Rectal smooth muscle tissue (tissue), 1 donor: Measurements from ENCODE around the gene S100A3.
A peak's percentile ranks its signal among the peaks of the same experiment; 100 is the strongest.

ENCODE experiments used
- H3K27ac ChIP-seq: one replicate; pipeline ENCODE4 v1.7.0; 2013; ENCODE audit warnings: low read depth, low read length, inconsistent platforms
- H3K27me3 ChIP-seq: one replicate; pipeline ENCODE4 v1.7.0; 2013; ENCODE audit warnings: low read length; ENCODE audit not compliant: control insufficient read depth, insufficient read depth
- H3K36me3 ChIP-seq: one replicate; pipeline ENCODE4 v1.7.0; 2013; ENCODE audit warnings: low read length; ENCODE audit not compliant: control insufficient read depth, insufficient read depth
- H3K4me1 ChIP-seq: one replicate; pipeline ENCODE4 v1.7.0; 2013; ENCODE audit warnings: low read length; ENCODE audit not compliant: control insufficient read depth, insufficient read depth
- H3K4me3 ChIP-seq: one replicate; pipeline ENCODE4 v1.7.0; 2013; ENCODE audit warnings: low read length
- H3K9ac ChIP-seq: one replicate; pipeline ENCODE4 v1.7.0; 2013; ENCODE audit warnings: low read length

The S100A3 gene

DNA sequence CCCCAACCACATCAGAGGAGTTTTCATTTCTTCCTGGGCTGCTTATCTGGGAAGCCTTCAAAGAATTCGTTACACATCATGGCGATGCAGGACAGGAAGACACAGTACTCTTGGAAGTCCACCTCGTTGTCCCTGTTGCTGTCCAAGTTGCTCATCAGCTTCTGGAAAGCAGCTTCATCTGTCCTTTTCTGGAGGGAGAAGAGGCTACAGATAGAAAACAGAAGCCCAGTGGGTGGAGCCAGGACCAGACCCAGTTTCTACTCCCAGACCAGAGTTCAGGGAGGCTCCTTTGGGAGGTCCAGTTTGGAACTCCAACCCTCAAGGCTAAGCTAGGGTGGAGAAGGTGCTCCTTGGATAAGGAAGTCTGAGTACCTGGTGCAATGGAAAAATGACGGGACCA, 5.3 kb downstream of the S100A3 start:
- Histone ChIP-seq H3K4me1 (peaks cover 41% of the 10 kb centered on the region), H3K4me3 (peak overlapping the region; percentile 48), H3K27ac (peak overlapping the region; percentile 83), H3K27me3 (no peaks in the 10 kb centered on the region), H3K36me3 (peaks cover 7% of the 10 kb centered on the region), H3K9ac (no peak overlapping the region)

- Histone ChIP-seq H3K4me1 (peaks cover 35% of the 10 kb centered on the region), H3K4me3 (peak overlapping the region; percentile 48), H3K27ac (peak overlapping the region; percentile 83)
These were observed 5.9 kb downstream of the S100A3 start for GRCh38 chr1:153542956-153543711.

GRCh38 chr1:153541641-153542590, 7.1 kb downstream of the S100A3 start:
- no peak overlapping the region for H3K4me3 ChIP-seq
- H3K36me3 ChIP-seq: peaks cover 7% of the 10 kb centered on the region
- no peak overlapping the region for H3K9ac ChIP-seq
- H3K4me1 ChIP-seq: peaks cover 33% of the 10 kb centered on the region
- H3K27ac ChIP-seq: no peak overlapping the region
- no peaks in the 10 kb centered on the region for H3K27me3 ChIP-seq

More at GRCh38 chr1:153542956-153543711, 5.9 kb downstream of the S100A3 start:
- Histone ChIP-seq H3K9ac (no peak overlapping the region), H3K36me3 (peaks cover 7% of the 10 kb centered on the region), H3K27me3 (no peaks in the 10 kb centered on the region)

DNA sequence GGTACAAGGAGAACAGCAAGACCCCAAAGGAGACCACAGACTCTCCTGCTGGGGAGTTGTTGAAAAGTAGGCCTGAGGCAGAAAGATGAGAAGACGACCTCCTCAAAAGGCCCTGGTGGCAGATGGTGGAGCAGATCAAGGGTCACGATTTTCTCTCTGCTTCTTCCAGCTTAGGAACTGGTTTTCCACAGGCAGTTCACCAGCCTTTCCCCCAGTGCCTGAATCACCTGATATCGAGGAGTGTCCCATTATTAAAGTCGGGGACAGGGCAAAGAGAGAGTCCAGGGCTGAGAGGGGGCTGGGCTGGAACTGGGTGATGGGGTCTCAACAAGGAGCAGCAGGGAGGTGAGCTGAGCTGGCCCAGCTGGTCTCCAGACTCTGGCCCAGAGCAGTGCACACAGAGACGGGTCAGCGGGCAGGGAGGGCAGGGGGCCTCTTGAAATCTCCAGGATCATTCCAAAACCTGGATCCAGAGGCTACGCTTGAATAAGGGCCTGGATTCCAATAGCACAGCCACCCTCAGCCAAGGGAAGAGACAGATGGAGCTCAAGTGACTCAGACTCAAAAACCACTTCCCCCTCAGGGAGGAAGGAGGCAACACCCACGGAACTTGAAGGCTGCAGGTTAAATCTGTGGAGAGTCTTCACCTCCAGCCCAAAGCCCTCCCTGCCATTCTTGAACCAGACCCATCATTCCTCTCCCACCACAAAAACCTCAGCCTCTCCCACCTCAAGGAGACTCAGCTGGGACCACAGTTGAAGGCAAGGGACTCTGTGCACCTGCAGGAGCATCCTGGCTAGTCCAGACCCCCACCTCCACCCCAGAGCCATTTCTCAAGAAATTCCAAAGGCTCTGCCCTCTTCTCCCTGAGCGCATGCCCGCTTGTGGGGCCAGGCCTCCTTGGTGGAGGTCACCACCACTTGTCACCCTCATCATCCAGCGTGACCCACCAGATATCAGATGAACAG, 8.4 kb downstream of the S100A3 start, which contains the start of gene S100A5:
Gene S100A5 (minus strand): TSS at position 541 of the 968 bp plus-strand sequence. CDS start 743 bp downstream, outside the sequence.
- Histone ChIP-seq H3K4me3 (no peak within 1 kb of the TSS), H3K36me3 (peaks cover 7% of the 10 kb centered on the region), H3K4me1 (peaks cover 28% of the 10 kb centered on the region), H3K27me3 (no peaks in the 10 kb centered on the region), H3K9ac (no peak within 1 kb of the TSS), H3K27ac (no peak within 1 kb of the TSS)

GRCh38 chr1:153539395-153540093, 9.5 kb downstream of the S100A3 start:
- peaks cover 25% of the 10 kb centered on the region for H3K4me1 ChIP-seq
- no peak overlapping the region for H3K9ac ChIP-seq
- H3K36me3 ChIP-seq: peaks cover 8% of the 10 kb centered on the region
- no peaks in the 10 kb centered on the region for H3K27me3 ChIP-seq
- no peak overlapping the region for H3K27ac ChIP-seq
- no peak overlapping the region for H3K4me3 ChIP-seq

DNA sequence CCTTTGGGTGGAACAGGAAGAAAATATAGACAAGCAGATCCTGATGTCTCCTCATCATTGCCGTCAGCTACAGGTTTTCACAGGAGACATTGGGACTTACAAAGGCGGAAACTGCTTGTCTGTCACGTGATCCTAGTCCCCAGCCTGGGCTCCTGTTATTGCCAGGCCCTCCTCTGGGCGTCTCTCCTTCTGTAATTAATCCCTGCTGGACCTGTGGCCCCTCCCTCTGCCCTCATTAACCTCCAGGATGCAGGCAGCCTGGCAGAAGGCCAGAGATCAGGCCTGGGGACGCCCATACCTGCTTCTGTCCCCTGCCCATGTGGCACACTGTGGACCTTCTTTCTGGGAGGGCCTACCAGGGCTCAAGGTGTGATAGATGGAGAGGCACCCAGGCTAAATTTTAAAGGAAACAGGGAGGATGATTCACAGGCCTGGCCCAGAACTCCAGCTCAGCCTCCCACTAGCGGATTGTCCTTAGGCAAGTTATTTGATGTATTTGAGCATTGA, 10.7 kb downstream of the S100A3 start:
- peaks cover 21% of the 10 kb centered on the region for H3K4me1 ChIP-seq
- no peaks in the 10 kb centered on the region for H3K27me3 ChIP-seq
- peaks cover 7% of the 10 kb centered on the region for H3K36me3 ChIP-seq
- no peak overlapping the region for H3K27ac ChIP-seq
- no peak overlapping the region for H3K9ac ChIP-seq
- no peak overlapping the region for H3K4me3 ChIP-seq

- H3K27ac ChIP-seq: no peak overlapping the region
- H3K36me3 ChIP-seq: peaks cover 7% of the 10 kb centered on the region
- H3K9ac ChIP-seq: no peak overlapping the region
- no peak overlapping the region for H3K4me3 ChIP-seq
- H3K4me1 ChIP-seq: peaks cover 23% of the 10 kb centered on the region
- H3K27me3 ChIP-seq: no peaks in the 10 kb centered on the region
These were observed 11.7 kb downstream of the S100A3 start for GRCh38 chr1:153537376-153537730.

DNA sequence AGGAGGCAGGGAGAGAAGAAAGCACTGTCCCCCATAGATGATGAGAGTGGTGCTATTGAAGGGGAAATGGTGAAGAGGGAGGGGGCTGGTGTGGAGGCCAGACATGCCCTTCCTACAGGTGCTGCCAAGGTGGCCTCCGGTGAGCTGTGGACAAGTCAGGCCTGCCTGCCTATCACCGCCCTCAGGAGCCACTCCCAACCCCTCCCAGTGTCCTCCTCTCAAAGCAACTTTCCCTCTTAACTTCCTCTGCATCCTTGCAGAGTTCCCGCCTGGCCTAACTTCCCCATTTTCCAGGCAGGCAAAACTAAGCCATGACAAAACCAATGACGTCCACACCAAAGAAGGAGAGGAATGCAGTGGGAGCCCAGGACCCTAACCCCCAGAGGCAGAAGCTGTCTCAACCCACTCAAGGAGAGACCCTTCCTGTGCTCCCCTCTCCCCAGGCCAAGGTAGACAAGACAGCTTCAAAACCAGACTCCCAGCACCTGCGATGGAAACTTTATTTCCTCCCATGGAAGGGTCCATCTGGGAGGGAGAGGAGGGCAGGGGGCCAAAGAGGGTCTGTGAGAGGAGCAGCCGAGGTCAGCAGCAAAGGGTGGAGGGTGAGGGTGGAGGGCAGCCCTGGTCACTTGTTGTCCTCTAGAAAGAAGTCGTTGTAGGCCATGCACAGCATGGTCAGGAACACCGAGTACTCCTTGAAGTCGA, 12.2 kb downstream of the S100A3 start:
- Histone ChIP-seq H3K9ac (no peak overlapping the region), H3K36me3 (peaks cover 7% of the 10 kb centered on the region), H3K4me3 (peak overlapping the region; percentile 96), H3K27me3 (no peaks in the 10 kb centered on the region), H3K27ac (peak overlapping the region; percentile 100), H3K4me1 (peaks cover 23% of the 10 kb centered on the region)

GRCh38 chr1:153536012-153536670, 12.9 kb downstream of the S100A3 start:
- Histone ChIP-seq H3K27me3 (no peaks in the 10 kb centered on the region), H3K4me3 (peak overlapping the region; percentile 96), H3K36me3 (peaks cover 7% of the 10 kb centered on the region), H3K27ac (peak overlapping the region; percentile 100), H3K9ac (peak overlapping the region; percentile 99), H3K4me1 (peaks cover 23% of the 10 kb centered on the region)

GRCh38 chr1:153535242-153536011, 13.6 kb downstream of the S100A3 start, which contains the start of gene S100A6:
Gene S100A6 (minus strand): TSS chr1:153535991. CDS start chr1:153535339, 652 bp downstream.
- peak within 1 kb of the TSS; percentile 100 for H3K27ac ChIP-seq
- H3K4me3 ChIP-seq: peak within 1 kb of the TSS; percentile 96
- peaks cover 7% of the 10 kb centered on the region for H3K36me3 ChIP-seq
- no peaks in the 10 kb centered on the region for H3K27me3 ChIP-seq
- H3K4me1 ChIP-seq: peaks cover 23% of the 10 kb centered on the region
- H3K9ac ChIP-seq: peak within 1 kb of the TSS; percentile 99
